ENCODE data around the gene CRYAA. TPM values are rescaled to one million over a fixed set of nuclear protein-coding genes. Genes with fewer than 3 reads are reported as not detected.
"Not testable (repeated sequence)": the region's sequence is repeated elsewhere in the genome, so short reads cannot be mapped to it uniquely, and the experiment has no call there.

CRYAA gene
- not detected for total RNA-seq
- long read RNA-seq = 0 reads

DNA sequence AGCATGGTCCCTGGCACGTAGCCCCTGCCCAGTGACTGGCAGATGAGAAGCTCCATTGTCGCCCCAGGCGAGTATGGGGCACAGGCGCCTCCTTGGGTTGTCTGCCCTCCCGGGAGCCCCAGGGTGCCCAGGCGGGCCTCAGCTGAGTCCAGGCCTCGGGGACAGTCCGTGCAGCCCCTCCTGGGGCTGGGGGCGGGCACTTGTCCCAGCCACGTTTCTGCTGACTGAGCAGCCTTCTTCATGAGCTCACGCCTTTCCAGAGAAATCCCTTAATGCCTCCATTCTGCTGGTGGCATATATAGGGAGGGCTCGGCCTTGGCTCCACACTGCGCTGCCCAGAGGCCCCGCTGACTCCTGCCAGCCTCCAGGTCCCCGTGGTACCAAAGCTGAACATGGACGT lies at the start of gene CRYAA:
Gene CRYAA (plus strand): TSS at position 301 of the 400 bp plus-strand sequence. CDS start 92 bp downstream, at position 393.
- intact Hi-C loops (cut with micrococcal nuclease); H3K27ac ChIP-seq (replicated peaks); H3K4me1 ChIP-seq; H3K36me3 ChIP-seq; DNase-seq; H3K27me3 ChIP-seq (ENCODE audit: low read depth); H3K9me3 ChIP-seq (replicated peaks); H3K4me3 ChIP-seq: not testable (repeated sequence)

GRCh38 chr21:43130094-43130493 lies 38.7 kb upstream of the CRYAA start:
- DNase-seq; H3K27ac ChIP-seq (replicated peaks); H3K36me3 ChIP-seq; H3K4me3 ChIP-seq; intact Hi-C loops (cut with micrococcal nuclease); H3K27me3 ChIP-seq (ENCODE audit: low read depth); H3K4me1 ChIP-seq; H3K9me3 ChIP-seq (replicated peaks): not testable (repeated sequence)

DNA sequence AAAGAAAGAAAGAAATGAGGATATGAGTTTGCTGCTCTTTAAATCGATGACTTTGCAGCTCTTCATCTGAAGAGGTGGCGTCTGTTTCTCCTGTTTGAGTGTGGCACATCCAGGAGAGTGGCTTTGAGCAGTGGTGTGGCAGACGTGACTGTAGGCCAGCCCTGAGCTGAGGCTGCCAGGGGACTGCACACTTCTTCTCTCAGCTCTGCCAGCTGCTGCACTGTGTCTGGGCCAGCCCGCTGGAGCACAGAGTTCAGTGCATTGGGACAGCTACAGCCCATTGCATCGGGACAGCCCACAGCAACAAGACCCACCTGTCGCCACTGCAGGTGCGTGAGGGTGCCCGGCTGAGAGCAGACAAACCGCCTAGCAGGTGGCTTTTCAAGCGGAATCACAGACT lies 34.3 kb upstream of the CRYAA start:
- DNase-seq; H3K27ac ChIP-seq (replicated peaks); H3K4me1 ChIP-seq; H3K4me3 ChIP-seq; H3K36me3 ChIP-seq; intact Hi-C loops (cut with micrococcal nuclease); H3K9me3 ChIP-seq (replicated peaks); H3K27me3 ChIP-seq (ENCODE audit: low read depth): not testable (repeated sequence)

- H3K4me3 ChIP-seq; H3K36me3 ChIP-seq; H3K27me3 ChIP-seq (ENCODE audit: low read depth); H3K27ac ChIP-seq (replicated peaks); H3K9me3 ChIP-seq (replicated peaks); intact Hi-C loops (cut with micrococcal nuclease); H3K4me1 ChIP-seq; DNase-seq: not testable (repeated sequence)
- peak; percentile 29 for TF ChIP-seq CTCF (IDR thresholded peaks at IDR 0.05; ENCODE audit: borderline replicate concordance)
Measured at GRCh38 chr21:43138944-43139343, 29.9 kb upstream of the CRYAA start.

- H3K4me1 ChIP-seq; intact Hi-C loops (cut with micrococcal nuclease); H3K27me3 ChIP-seq (ENCODE audit: low read depth); H3K36me3 ChIP-seq; H3K27ac ChIP-seq (replicated peaks); H3K9me3 ChIP-seq (replicated peaks); DNase-seq; H3K4me3 ChIP-seq: not testable (repeated sequence)
Measured at GRCh38 chr21:43141407-43141806, 27.4 kb upstream of the CRYAA start.

GRCh38 chr21:43146637-43147036 lies 22.2 kb upstream of the CRYAA start:
- H3K27me3 ChIP-seq (ENCODE audit: low read depth); H3K27ac ChIP-seq (replicated peaks); DNase-seq; H3K4me1 ChIP-seq; intact Hi-C loops (cut with micrococcal nuclease); H3K36me3 ChIP-seq; H3K9me3 ChIP-seq (replicated peaks); H3K4me3 ChIP-seq: not testable (repeated sequence)

GRCh38 chr21:43147999-43148398 lies 20.8 kb upstream of the CRYAA start:
- H3K4me3 ChIP-seq; H3K9me3 ChIP-seq (replicated peaks); H3K27me3 ChIP-seq (ENCODE audit: low read depth); intact Hi-C loops (cut with micrococcal nuclease); H3K27ac ChIP-seq (replicated peaks); H3K36me3 ChIP-seq; DNase-seq; H3K4me1 ChIP-seq: not testable (repeated sequence)

DNA sequence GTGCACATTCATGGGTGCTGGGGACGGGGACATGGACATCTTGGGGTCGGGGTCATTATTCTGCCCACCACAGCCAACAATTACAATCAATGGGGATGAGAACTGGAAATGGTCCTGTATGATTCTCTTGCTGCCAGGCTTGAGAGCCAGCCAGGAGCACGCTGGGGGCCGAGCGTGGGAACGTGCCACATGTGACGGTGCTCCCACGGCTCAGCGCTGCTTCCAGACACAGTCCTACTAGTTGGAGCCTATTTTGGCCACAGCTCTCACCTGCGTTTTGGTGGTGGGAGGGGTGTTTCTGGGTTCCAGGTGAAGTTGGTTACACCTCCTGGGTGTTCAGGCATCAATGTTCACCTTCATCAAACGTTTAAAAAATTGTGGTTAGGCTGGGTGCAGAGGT lies 19.5 kb upstream of the CRYAA start:
- intact Hi-C loops (cut with micrococcal nuclease); H3K27ac ChIP-seq (replicated peaks); DNase-seq; H3K4me1 ChIP-seq; H3K27me3 ChIP-seq (ENCODE audit: low read depth); H3K4me3 ChIP-seq; H3K9me3 ChIP-seq (replicated peaks); H3K36me3 ChIP-seq: not testable (repeated sequence)

- H3K4me1 ChIP-seq; H3K4me3 ChIP-seq; intact Hi-C loops (cut with micrococcal nuclease); DNase-seq; H3K27ac ChIP-seq (replicated peaks); H3K36me3 ChIP-seq; H3K27me3 ChIP-seq (ENCODE audit: low read depth); H3K9me3 ChIP-seq (replicated peaks): not testable (repeated sequence)
Measured at GRCh38 chr21:43153601-43154000, 15.2 kb upstream of the CRYAA start.

GRCh38 chr21:43159279-43160175 lies 9.3 kb upstream of the CRYAA start:
- H3K9me3 ChIP-seq (replicated peaks); intact Hi-C loops (cut with micrococcal nuclease); DNase-seq; H3K4me1 ChIP-seq; H3K36me3 ChIP-seq; H3K27ac ChIP-seq (replicated peaks); H3K27me3 ChIP-seq (ENCODE audit: low read depth); H3K4me3 ChIP-seq: not testable (repeated sequence)

- H3K4me3 ChIP-seq; H3K36me3 ChIP-seq; H3K9me3 ChIP-seq (replicated peaks); DNase-seq; H3K4me1 ChIP-seq; H3K27me3 ChIP-seq (ENCODE audit: low read depth); intact Hi-C loops (cut with micrococcal nuclease); H3K27ac ChIP-seq (replicated peaks): not testable (repeated sequence)
Measured at GRCh38 chr21:43161826-43162707, 6.7 kb upstream of the CRYAA start.

DNA sequence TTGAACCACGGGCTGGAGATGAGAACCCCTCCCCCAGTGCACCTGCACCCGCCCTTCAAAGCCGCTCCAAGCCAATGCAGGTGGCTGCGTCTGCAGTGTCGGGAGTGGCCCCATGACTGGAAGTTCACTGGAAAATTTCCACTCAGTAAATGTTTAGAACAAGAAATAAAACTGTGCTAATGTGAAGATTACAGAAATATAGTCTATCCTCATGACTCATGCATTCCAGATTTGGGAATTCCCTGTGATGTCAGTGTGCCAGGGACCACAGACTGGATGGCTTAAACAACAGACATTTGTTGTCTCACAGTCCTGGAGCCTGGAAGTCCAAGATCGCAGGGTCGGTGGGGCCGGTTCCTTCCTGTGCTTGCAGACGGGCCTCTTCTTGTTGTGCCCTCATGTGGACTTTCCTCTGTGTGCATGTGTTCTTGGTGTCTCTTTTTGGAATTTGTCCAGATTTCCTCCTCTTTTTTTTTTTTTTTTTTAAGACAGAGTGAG lies 6.1 kb upstream of the CRYAA start:
- H3K4me1 ChIP-seq; DNase-seq; H3K4me3 ChIP-seq; H3K27me3 ChIP-seq (ENCODE audit: low read depth); H3K36me3 ChIP-seq; intact Hi-C loops (cut with micrococcal nuclease); H3K27ac ChIP-seq (replicated peaks); H3K9me3 ChIP-seq (replicated peaks): not testable (repeated sequence)
